Adipose tissue (tissue), 3 donors: ENCODE data around the gene GABBR2. TPM values are rescaled to one million over a fixed set of nuclear protein-coding genes. Genes with fewer than 3 reads are reported as not detected.
"Not testable (repeated sequence)": the region's sequence is repeated elsewhere in the genome, so short reads cannot be mapped to it uniquely, and the experiment has no call there.

Experiments used
- H3K27ac ChIP-seq: one replicate; pipeline ENCODE4 v1.5.1; 2013; ENCODE audit warnings: low read depth, low read length
- WGBS, 3 donors: extraction: QIAGEN DNeasy Blood & Tissue Kit; methylation state at CpG; one replicate each; pipeline ENCODE4 v1.1.7; 2013; 5-methylcytosine and 5-hydroxymethylcytosine counted together
- polyA plus RNA-seq, 3 donors: library from polyadenylated mRNA; stranded (reverse); fragments of 200-250 nt; gene quantifications; one replicate each; pipeline ENCODE4 v1.2.3, GENCODE V29; 2013
- donor health status: healthy with polysubstance abuse.
- donor health status: Bipolar disorder and iron deficiency.
- donor health status: healthy.

The GABBR2 gene
- polyA plus RNA-seq, 3 donors: 0.01 TPM; not detected in 2

- 89 to 95% (median 93%) methylated on average over 4 of the region's 4 CpGs for WGBS, 3 donors
- no peak overlapping the region for H3K27ac ChIP-seq
These were observed 404.4 kb downstream of the GABBR2 start for GRCh38 chr9:98304381-98304780.

GRCh38 chr9:98303633-98304125 lies 405.1 kb downstream of the GABBR2 start:
- 80 to 85% (median 84%) methylated on average over 8 of the region's 8 CpGs for WGBS, 3 donors
- no peak overlapping the region for H3K27ac ChIP-seq

GRCh38 chr9:98302938-98303632 lies 405.6 kb downstream of the GABBR2 start:
- no peak overlapping the region for H3K27ac ChIP-seq
- 90 to 94% (median 94%) methylated on average over 13 of the region's 13 CpGs for WGBS, 3 donors

GRCh38 chr9:98302150-98302549 lies 406.6 kb downstream of the GABBR2 start:
- WGBS, 3 donors: 53 to 67% (median 56%) methylated on average over 5 of the region's 5 CpGs
- H3K27ac ChIP-seq: no peak overlapping the region

GRCh38 chr9:98300611-98301010 lies 408.1 kb downstream of the GABBR2 start:
- WGBS, 3 donors: 87 to 92% (median 90%) methylated on average over 3 of the region's 3 CpGs

GRCh38 chr9:98298476-98298875 lies 410.3 kb downstream of the GABBR2 start:
- H3K27ac ChIP-seq: no peak overlapping the region

More at GRCh38 chr9:98300611-98301010, 408.1 kb downstream of the GABBR2 start:
- H3K27ac ChIP-seq: no peak overlapping the region

- H3K27ac ChIP-seq: no peak overlapping the region
- WGBS, 3 donors: 82 to 96% (median 83%) methylated on average over 6 of the region's 6 CpGs
These were observed 412.9 kb downstream of the GABBR2 start for GRCh38 chr9:98295824-98296223.

GRCh38 chr9:98291820-98292219 lies 416.9 kb downstream of the GABBR2 start:
- 65% methylated on average over 5 of the region's 5 CpGs for WGBS, 3 donors
- H3K27ac ChIP-seq: no peak overlapping the region

GRCh38 chr9:98290411-98290810 lies 418.3 kb downstream of the GABBR2 start:
- 91 to 96% (median 95%) methylated on average over 18 of the region's 18 CpGs for WGBS, 3 donors

GRCh38 chr9:98289614-98290201 lies 419.0 kb downstream of the GABBR2 start:
- WGBS, 3 donors: 79 to 80% (median 79%) methylated on average over 12 of the region's 12 CpGs
- H3K27ac ChIP-seq: no peak overlapping the region

More at GRCh38 chr9:98290411-98290810, 418.3 kb downstream of the GABBR2 start:
- no peak overlapping the region for H3K27ac ChIP-seq

GRCh38 chr9:98288881-98289280 lies 419.9 kb downstream of the GABBR2 start:
- H3K27ac ChIP-seq: no peak overlapping the region
- 59 to 67% (median 62%) methylated on average over 5 of the region's 5 CpGs for WGBS, 3 donors

- 91 to 94% (median 94%) methylated on average over 4 of the region's 4 CpGs for WGBS, 3 donors
- H3K27ac ChIP-seq: no peak overlapping the region
These were observed 421.4 kb downstream of the GABBR2 start for GRCh38 chr9:98287384-98287783.

GRCh38 chr9:98285446-98285845 lies 423.3 kb downstream of the GABBR2 start:
- no peak overlapping the region for H3K27ac ChIP-seq
- WGBS, 3 donors: 66 to 68% (median 68%) methylated on average over 4 of the region's 4 CpGs

- 58 to 70% (median 63%) methylated on average over 3 of the region's 3 CpGs for WGBS, 3 donors
These were observed 424.0 kb downstream of the GABBR2 start for GRCh38 chr9:98284754-98285153.

GRCh38 chr9:98283143-98283542 lies 425.6 kb downstream of the GABBR2 start:
- not testable (repeated sequence) for H3K27ac ChIP-seq
- WGBS, 3 donors: 67 to 69% (median 68%) methylated on average over 7 of the region's 7 CpGs

More at GRCh38 chr9:98284754-98285153, 424.0 kb downstream of the GABBR2 start:
- no peak overlapping the region for H3K27ac ChIP-seq

GRCh38 chr9:98281281-98281680 lies 427.5 kb downstream of the GABBR2 start:
- 86 to 91% (median 88%) methylated on average over 1 of the region's 1 CpG for WGBS, 3 donors
- H3K27ac ChIP-seq: no peak overlapping the region

GRCh38 chr9:98280574-98280973 lies 428.2 kb downstream of the GABBR2 start:
- no peak overlapping the region for H3K27ac ChIP-seq
- 50 to 59% (median 55%) methylated on average over 6 of the region's 6 CpGs for WGBS, 3 donors

GRCh38 chr9:98280162-98280561 lies 428.6 kb downstream of the GABBR2 start:
- WGBS, 3 donors: 73 to 81% (median 75%) methylated on average over 2 of the region's 2 CpGs
- H3K27ac ChIP-seq: no peak overlapping the region

- H3K27ac ChIP-seq: no peak overlapping the region
- WGBS, 3 donors: 69 to 73% (median 71%) methylated on average over 10 of the region's 10 CpGs
These were observed 431.7 kb downstream of the GABBR2 start for GRCh38 chr9:98276907-98277469.
